GM12878 (cell line): ENCODE data around the gene SLITRK1.

Experiments used
- ATF7 ChIP-seq: fragments of 450-650 bp; IDR thresholded peaks from 2 replicates; pipeline ENCODE4 v1.6.1; 2016; ENCODE audit warnings: low read depth, mild to moderate bottlenecking
- CTCF ChIP-seq, 3 experiments: IDR thresholded peaks in 2 of 3; conservative IDR thresholded peaks in 1 of 3; 2 replicates each; pipeline ENCODE4 v1.5.1; 2011; ENCODE audit warnings: low read depth in 3 of 3, low read length in 3 of 3, mild to moderate bottlenecking in 3 of 3, control low read depth in 2 of 3, moderate library complexity in 2 of 3, inconsistent platforms in 1 of 3, mixed read lengths in 1 of 3; ENCODE audit not compliant: control insufficient read depth in 2 of 3, insufficient read depth in 1 of 3; ENCODE audit errors: extremely low read depth in 1 of 3

DNA sequence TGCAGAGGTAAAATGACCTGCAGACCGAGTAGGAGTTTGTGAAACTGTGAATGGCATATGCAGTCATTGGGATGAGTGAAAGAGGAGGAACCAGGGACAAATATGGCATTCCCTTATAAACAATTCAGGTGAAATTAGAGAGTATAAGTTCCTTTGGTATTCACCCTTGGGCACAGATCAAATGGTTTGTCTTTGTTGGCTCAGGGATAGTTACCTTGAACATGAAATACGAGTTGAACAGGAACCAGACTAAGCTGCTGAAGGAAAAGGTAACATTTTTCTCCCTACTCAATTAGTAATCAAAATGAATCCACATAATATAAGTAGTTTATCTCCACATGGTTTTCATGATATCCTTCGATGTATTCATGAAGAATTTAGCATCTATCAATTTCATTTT is 50.5 kb downstream of the SLITRK1 start:
- no peak for TF ChIP-seq CTCF (IDR thresholded peaks at IDR 0.05 in 2 of 3, conservative IDR thresholded peaks at IDR 0.05 in 1 of 3; ENCODE audit: control insufficient read depth in 2 of 3, extremely low read depth in 1 of 3, insufficient read depth in 1 of 3, low read depth in 3 of 3, low read length in 3 of 3)
- TF ChIP-seq ATF7 = no peak
